HCT116 (cell line): ENCODE data around the gene CXCR6. TPM values are rescaled to one million over a fixed set of nuclear protein-coding genes. Genes with fewer than 3 reads are reported as not detected.

Experiments
- ATAC-seq: fragments of 200-7000 bp; cut with Tn5 transposase; 2 replicates; pipeline ENCODE4 v1.9.1; 2020; ENCODE audit warnings: mild to moderate bottlenecking, moderate library complexity
- BruUV-seq: library from RNA; stranded (reverse); fragments of 400-500 nt; replicated peaks from 2 replicates; lab custom pipeline; 2021; lab: Mats Ljungman, UMichigan
- CTCF ChIA-PET: fragments of 300-600 bp; sonication (Branson Sonifier 250); formaldehyde crosslinking; loops from one replicate; lab custom pipeline; 2021; ENCODE audit warnings: antibody characterized with exemption; lab: Charles Lee
- POLR2A ChIA-PET: fragments of 300-600, 350-600 bp; sonication (Branson Sonifier 250); formaldehyde crosslinking; loops from one replicate; lab custom pipeline; 2021; ENCODE audit warnings: antibody characterized with exemption; lab: Charles Lee
- RAD21 ChIA-PET, 2 experiments: fragments of 300-600 bp; sonication (Branson Sonifier 250); formaldehyde crosslinking; loops; one replicate each; lab custom pipeline; 2023; ENCODE audit warnings: low total read pairs in 2 of 2; ENCODE audit not compliant: uncharacterized antibody in 2 of 2, unreplicated experiment in 2 of 2, low non-redundant PET in 1 of 2; lab: Charles Lee
- DNase-seq: peaks from one replicate; pipeline ENCODE4 v3.0.0-alpha.2; 2010; ENCODE audit warnings: low read depth, low spot score
- H2AFZ ChIP-seq: fragments of 200-600 bp; shearing (Covaris generic), sonication (generic); 2 replicates; pipeline ENCODE4 v1.6.1; 2017; ENCODE audit warnings: low read depth, mixed run types, mixed read lengths, antibody characterized with exemption, low read length; ENCODE audit not compliant: poor library complexity, severe bottlenecking
- H3K27ac ChIP-seq: 2 replicates; pipeline ENCODE4 v1.5.1; 2012; ENCODE audit warnings: low read depth, low read length
- H3K27me3 ChIP-seq: fragments of 200-600 bp; sonication (generic); 2 replicates; pipeline ENCODE4 v1.6.1; 2016; ENCODE audit warnings: mixed run types, low read length, mixed read lengths; ENCODE audit not compliant: insufficient read depth
- H3K36me3 ChIP-seq, 2 experiments: fragments of 200-500 bp in 1 of 2; fragments of 200-600 bp in 1 of 2; sonication (Bioruptor generic) in 1 of 2; sonication (generic) in 1 of 2; 2 replicates each; pipeline versions ENCODE4 v1.5.1 to v1.6.1; 2014 to 2016; ENCODE audit warnings: low read length in 2 of 2, inconsistent platforms in 1 of 2, mixed read lengths in 1 of 2, mixed run types in 1 of 2; ENCODE audit not compliant: insufficient read depth in 2 of 2, control insufficient read depth in 1 of 2
- H3K4me1 ChIP-seq, 2 experiments: fragments of 200-600 bp in 1 of 2; sonication (generic) in 1 of 2; 2 replicates each; pipeline versions ENCODE4 v1.5.1 to v1.6.1; 2012 to 2017; ENCODE audit warnings: low read length in 2 of 2, inconsistent platforms in 1 of 2, mild to moderate bottlenecking in 1 of 2, mixed read lengths in 1 of 2, mixed run types in 1 of 2, moderate library complexity in 1 of 2; ENCODE audit not compliant: insufficient read depth in 2 of 2, control insufficient read depth in 1 of 2
- H3K4me2 ChIP-seq: fragments of 200-600 bp; sonication (generic); 2 replicates; pipeline ENCODE4 v1.6.1; 2017; ENCODE audit warnings: mixed run types, low read length, mixed read lengths
- H3K4me3 ChIP-seq, 2 experiments: fragments of 200-600 bp in 1 of 2; sonication (generic) in 1 of 2; replicated peaks in 1 of 2; 2 replicates each; pipeline ENCODE4 v1.5.1; 2011 to 2016; ENCODE audit warnings: low read length in 2 of 2, control low read depth in 1 of 2, low read depth in 1 of 2, mild to moderate bottlenecking in 1 of 2, mixed read lengths in 1 of 2, mixed run types in 1 of 2
- H3K79me2 ChIP-seq: fragments of 200-600 bp; sonication (generic); 2 replicates; pipeline ENCODE4 v1.6.1; 2017; ENCODE audit warnings: mild to moderate bottlenecking, mixed run types, low read length, moderate library complexity, mixed read lengths; ENCODE audit not compliant: insufficient read depth
- H3K9ac ChIP-seq: fragments of 200-600 bp; sonication (generic); 2 replicates; pipeline ENCODE4 v1.6.1; 2016; ENCODE audit warnings: low read length, mixed read lengths
- H3K9me2 ChIP-seq: fragments of 200-600 bp; sonication (generic), shearing (Covaris generic); 2 replicates; pipeline ENCODE4 v1.6.1; 2017; ENCODE audit warnings: mixed run types, mild to moderate bottlenecking, moderate library complexity; ENCODE audit not compliant: insufficient read depth
- H3K9me3 ChIP-seq, 2 experiments: fragments of 200-500 bp in 1 of 2; fragments of 200-600 bp in 1 of 2; sonication (Bioruptor generic) in 1 of 2; sonication (generic) in 1 of 2; 2 replicates each; pipeline ENCODE4 v1.6.1; 2014 to 2017; ENCODE audit warnings: low read length in 2 of 2, mixed read lengths in 2 of 2, inconsistent platforms in 1 of 2, low read depth in 1 of 2, mild to moderate bottlenecking in 1 of 2, mixed run types in 1 of 2, moderate library complexity in 1 of 2; ENCODE audit not compliant: control insufficient read depth in 1 of 2, insufficient read depth in 1 of 2
- H4K20me1 ChIP-seq: fragments of 200-600 bp; sonication (generic), shearing (Covaris generic); 2 replicates; pipeline ENCODE4 v1.6.1; 2017; ENCODE audit warnings: mixed run types, mild to moderate bottlenecking, moderate library complexity; ENCODE audit not compliant: insufficient read depth
- CBX3 ChIP-seq: IDR thresholded peaks from 2 replicates; pipeline ENCODE4 v1.6.1; 2012; ENCODE audit warnings: low read depth
- CEBPB ChIP-seq: IDR thresholded peaks from 2 replicates; pipeline ENCODE4 v1.6.1; 2012; ENCODE audit warnings: low read depth
- EGR1 ChIP-seq: IDR thresholded peaks from 2 replicates; pipeline ENCODE4 v1.6.1; 2012; ENCODE audit warnings: low read depth
- JUND ChIP-seq: IDR thresholded peaks from 2 replicates; pipeline ENCODE4 v1.6.1; 2012
- RAD21 ChIP-seq: IDR thresholded peaks from 2 replicates; pipeline ENCODE4 v1.6.1; 2012; ENCODE audit warnings: low read depth, mild to moderate bottlenecking
- TCF7L2 ChIP-seq: IDR thresholded peaks from 2 replicates; pipeline ENCODE4 v1.7.0; 2011; ENCODE audit warnings: borderline replicate concordance, inconsistent platforms; ENCODE audit not compliant: insufficient read depth, insufficient read length; ENCODE audit errors: extremely low read depth
- ZNF274 ChIP-seq: fragments of 200-500 bp; sonication (Bioruptor generic); IDR thresholded peaks from 2 replicates; pipeline ENCODE4 v1.6.1; 2014; ENCODE audit warnings: mild to moderate bottlenecking, low read depth, low read length, inconsistent platforms
- intact Hi-C: fragments of 100-400 bp; cut with micrococcal nuclease; formaldehyde crosslinking; loops from 2 replicates; pipeline ENCODE4 v1.10.0; 2022
- total RNA-seq: library from RNA; stranded (reverse); gene quantifications from one replicate; pipeline ENCODE4 v1.2.1, GENCODE V29; 2021; ENCODE audit not compliant: unreplicated experiment
- TF ChIP-seq, protein P1 (sequence below): IDR thresholded peaks from 2 replicates; pipeline ENCODE4 v1.6.1; 2011; ENCODE audit warnings: mild to moderate bottlenecking, low read length, moderate library complexity; ENCODE audit not compliant: insufficient replicate concordance; ENCODE audit errors: extremely low read depth
- TF ChIP-seq, protein P2 (sequence below): IDR thresholded peaks from 2 replicates; pipeline ENCODE4 v1.6.1; 2012

Gene CXCR6
- total RNA-seq, 1 experiment from 2014 or later = not detected

DNA sequence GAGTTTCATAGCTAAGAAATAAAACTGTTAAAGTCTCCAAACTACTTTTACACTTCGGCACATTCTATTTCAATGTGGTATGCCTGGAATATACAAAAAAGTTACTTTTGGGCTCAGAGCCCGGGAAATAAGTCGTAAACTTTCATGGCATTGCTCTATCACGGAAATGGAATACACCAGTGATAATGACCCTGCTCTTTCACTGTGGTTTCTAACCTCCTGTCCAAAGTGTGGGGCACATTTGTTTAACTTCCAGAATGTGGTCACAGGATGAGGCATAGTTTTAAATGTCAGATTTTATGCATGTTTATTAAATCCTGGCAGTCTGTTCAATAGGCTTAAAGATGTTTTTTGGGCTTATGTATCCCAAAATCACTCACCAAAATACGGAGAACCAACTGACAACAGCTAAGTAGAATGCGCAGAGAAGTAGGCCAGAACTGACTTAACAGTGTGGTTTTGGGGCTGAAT, 5.1 kb downstream of the CXCR6 start:
- no peak overlapping the region for H3K4me2 ChIP-seq
- H3K4me3 ChIP-seq = no peak overlapping the region
- BruUV-seq = no TSS peak
- H4K20me1 ChIP-seq = no peaks in the 10 kb centered on the region
- no peaks in the 10 kb centered on the region for H3K27me3 ChIP-seq
- H3K36me3 ChIP-seq = peaks cover 13 to 30% of the 10 kb centered on the region in 2 experiments
- no peak for ATAC-seq
- H2AFZ ChIP-seq = no peak overlapping the region
- CTCF ChIA-PET = no interaction called here
- TF ChIP-seq RAD21 = no peak
- TF ChIP-seq CBX3 = no peak
- TF ChIP-seq, protein P1, sequence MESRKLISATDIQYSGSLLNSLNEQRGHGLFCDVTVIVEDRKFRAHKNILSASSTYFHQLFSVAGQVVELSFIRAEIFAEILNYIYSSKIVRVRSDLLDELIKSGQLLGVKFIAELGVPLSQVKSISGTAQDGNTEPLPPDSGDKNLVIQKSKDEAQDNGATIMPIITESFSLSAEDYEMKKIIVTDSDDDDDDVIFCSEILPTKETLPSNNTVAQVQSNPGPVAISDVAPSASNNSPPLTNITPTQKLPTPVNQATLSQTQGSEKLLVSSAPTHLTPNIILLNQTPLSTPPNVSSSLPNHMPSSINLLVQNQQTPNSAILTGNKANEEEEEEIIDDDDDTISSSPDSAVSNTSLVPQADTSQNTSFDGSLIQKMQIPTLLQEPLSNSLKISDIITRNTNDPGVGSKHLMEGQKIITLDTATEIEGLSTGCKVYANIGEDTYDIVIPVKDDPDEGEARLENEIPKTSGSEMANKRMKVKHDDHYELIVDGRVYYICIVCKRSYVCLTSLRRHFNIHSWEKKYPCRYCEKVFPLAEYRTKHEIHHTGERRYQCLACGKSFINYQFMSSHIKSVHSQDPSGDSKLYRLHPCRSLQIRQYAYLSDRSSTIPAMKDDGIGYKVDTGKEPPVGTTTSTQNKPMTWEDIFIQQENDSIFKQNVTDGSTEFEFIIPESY = no peak
- no peak for TF ChIP-seq EGR1
- no peak for TF ChIP-seq ZNF274
- TF ChIP-seq, protein P2, sequence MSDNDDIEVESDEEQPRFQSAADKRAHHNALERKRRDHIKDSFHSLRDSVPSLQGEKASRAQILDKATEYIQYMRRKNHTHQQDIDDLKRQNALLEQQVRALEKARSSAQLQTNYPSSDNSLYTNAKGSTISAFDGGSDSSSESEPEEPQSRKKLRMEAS = no peak
- TF ChIP-seq TCF7L2 = no peak
- TF ChIP-seq CEBPB = no peak
- no peak for TF ChIP-seq JUND
- H3K4me1 ChIP-seq = no peaks in the 10 kb centered on the region
- no peak for DNase-seq
- POLR2A ChIA-PET = no interaction called here
- H3K9me3 ChIP-seq = no peaks in the 10 kb centered on the region
- H3K9ac ChIP-seq = no peak overlapping the region
- H3K9me2 ChIP-seq = no peaks in the 10 kb centered on the region
- no peak overlapping the region for H3K27ac ChIP-seq
- intact Hi-C loops = no loop called here
- no peaks in the 10 kb centered on the region for H3K79me2 ChIP-seq
- RAD21 ChIA-PET = no interaction called here
